Loucy (cell line): ENCODE data around the gene UNC80.

Experiments used
- CTCF ChIP-seq: fragments of 200-600 bp; sonication (generic); conservative IDR thresholded peaks from 2 replicates; pipeline ENCODE4 v1.5.1; 2014; ENCODE audit warnings: mild to moderate bottlenecking, antibody characterized with exemption, low read length
- EZH2phosphoT487 ChIP-seq: fragments of 200-600 bp; IDR thresholded peaks from 2 replicates; pipeline ENCODE4 v1.6.1; 2018; ENCODE audit warnings: antibody characterized with exemption, mild to moderate bottlenecking, moderate library complexity, borderline replicate concordance

DNA sequence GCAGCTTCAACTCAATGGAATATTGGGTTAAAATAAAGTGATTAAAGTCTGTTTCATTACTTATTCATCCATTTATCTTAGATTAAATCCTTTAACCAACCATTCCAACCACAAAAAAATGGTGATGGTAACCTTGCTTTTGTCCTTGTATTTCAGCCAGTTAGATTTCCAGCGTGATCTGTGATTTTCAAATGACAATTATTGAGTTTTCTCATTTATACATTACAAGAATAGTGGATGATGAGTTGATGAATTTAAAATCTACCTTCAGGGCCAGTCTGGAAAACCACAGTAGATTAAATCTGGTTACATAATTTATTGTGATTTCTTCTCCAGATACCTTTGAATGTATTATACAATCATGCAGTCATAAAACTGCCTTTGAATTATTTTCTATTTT, 29.7 kb upstream of the UNC80 start:
- TF ChIP-seq CTCF (no peak), EZH2phosphoT487 (no peak)
